ENCODE results near the gene THBS2. TPM values are rescaled to one million over a fixed set of nuclear protein-coding genes. Genes with fewer than 3 reads are reported as not detected.
"Not testable (repeated sequence)": the region's sequence is repeated elsewhere in the genome, so short reads cannot be mapped to it uniquely, and the experiment has no call there.

The THBS2 gene
- polyA plus RNA-seq (2012; ENCODE audit: low read depth, missing spikeins): 0.12 TPM

DNA sequence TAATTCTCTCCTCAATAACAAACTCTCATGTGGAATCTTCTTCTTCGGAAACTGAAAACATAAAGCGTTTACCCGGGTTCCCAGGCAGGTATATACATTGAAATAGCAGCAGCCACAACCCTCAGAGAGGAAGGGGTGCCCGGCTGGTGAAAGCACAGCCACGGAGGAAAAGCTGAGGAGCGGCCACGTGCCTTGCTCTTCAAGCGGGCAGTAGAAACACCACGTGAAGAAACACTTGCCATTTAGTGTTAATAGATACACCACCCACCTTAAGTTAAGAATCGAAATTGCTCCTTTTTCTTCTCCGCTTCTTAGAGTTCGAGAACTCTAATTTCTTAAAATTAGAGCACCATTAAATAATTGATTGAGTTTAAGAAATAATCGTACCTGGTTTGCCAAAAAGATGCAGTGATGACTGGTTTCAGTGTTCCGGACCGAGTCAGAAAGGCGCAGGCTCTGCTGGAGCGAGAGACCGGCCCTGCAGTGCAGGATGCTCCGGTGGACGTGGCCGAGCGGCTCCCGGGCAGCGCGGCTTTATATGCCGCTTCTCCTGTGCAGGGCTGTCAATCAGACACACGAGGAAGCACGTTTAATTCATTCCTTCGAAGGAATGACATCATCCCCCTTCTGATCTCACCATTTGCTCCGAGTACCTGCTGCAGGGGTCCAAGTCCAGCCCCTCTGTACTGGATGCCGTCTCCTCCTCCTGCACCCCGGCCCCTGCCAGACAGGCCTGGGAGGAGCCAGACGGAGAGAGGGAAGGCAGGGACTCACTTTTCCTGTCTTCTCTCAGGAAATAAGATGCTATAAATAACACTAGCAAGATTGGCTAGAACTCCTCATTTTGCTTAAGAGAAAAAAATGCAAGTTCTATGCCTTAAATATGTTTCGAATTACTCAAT, at the start of gene THBS2:
TSS of gene THBS2 (minus strand) at position 510 of the 902 bp plus-strand sequence. CDS start 3,062 bp downstream, outside the sequence.
- FAIRE-seq: no peak

GRCh38 chr6:169302716-169303115, 49.1 kb upstream of the THBS2 start:
- FAIRE-seq (no peak), DNase-seq (ENCODE audit: insufficient read length, low spot score) (no peak)
- TF ChIP-seq SPI1 (IDR thresholded peaks at IDR 0.05; ENCODE audit: low read depth, low read length): no peak
- no peak for TF ChIP-seq TAF1 (IDR thresholded peaks at IDR 0.05; ENCODE audit: low read depth, low read length)
- no peak for TF ChIP-seq POLR2AphosphoS5 (IDR thresholded peaks at IDR 0.05; ENCODE audit: low read depth, low read length)
- TF ChIP-seq POU2F2 (IDR thresholded peaks at IDR 0.05; ENCODE audit: low read depth, low read length): no peak
- no peak for TF ChIP-seq PAX5 (IDR thresholded peaks at IDR 0.05; ENCODE audit: insufficient read depth, low read length, severe bottlenecking)
- no peak for TF ChIP-seq POLR2A (IDR thresholded peaks at IDR 0.05; ENCODE audit: low read depth, low read length)

More for the DNA sequence above, at the start of gene THBS2:
- DNase-seq (ENCODE audit: insufficient read length, low spot score): no peak
- TF ChIP-seq POLR2A (IDR thresholded peaks at IDR 0.05; ENCODE audit: low read depth, low read length) (no peak), TAF1 (IDR thresholded peaks at IDR 0.05; ENCODE audit: low read depth, low read length) (no peak), POLR2AphosphoS5 (IDR thresholded peaks at IDR 0.05; ENCODE audit: low read depth, low read length) (no peak), POU2F2 (IDR thresholded peaks at IDR 0.05; ENCODE audit: low read depth, low read length) (no peak), PAX5 (IDR thresholded peaks at IDR 0.05; ENCODE audit: insufficient read depth, low read length, severe bottlenecking) (no peak), SPI1 (IDR thresholded peaks at IDR 0.05; ENCODE audit: low read depth, low read length) (no peak)

DNA sequence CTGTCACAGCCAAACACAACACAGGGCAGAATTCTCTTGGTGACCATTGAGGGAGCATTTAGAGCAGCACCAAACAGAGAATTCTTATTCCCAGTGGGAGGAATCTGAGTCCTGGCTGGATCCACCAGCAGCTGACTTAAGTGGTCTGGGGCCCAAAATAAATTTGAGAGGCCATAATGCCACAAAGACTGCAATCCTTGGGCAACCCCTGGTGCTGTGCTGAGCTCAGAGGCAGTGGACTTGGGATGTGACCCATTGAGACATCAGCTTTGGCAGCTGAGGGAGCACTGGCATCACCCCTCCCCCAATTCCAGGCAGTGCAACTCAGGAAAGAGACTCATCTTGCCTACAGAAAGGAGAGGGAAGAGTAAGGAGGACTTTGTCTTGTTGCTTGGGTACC, 48.6 kb upstream of the THBS2 start:
- TF ChIP-seq SPI1 (IDR thresholded peaks at IDR 0.05; ENCODE audit: low read depth, low read length) (no peak), POLR2A (IDR thresholded peaks at IDR 0.05; ENCODE audit: low read depth, low read length) (no peak)
- FAIRE-seq (no peak), DNase-seq (ENCODE audit: insufficient read length, low spot score) (no peak)

DNA sequence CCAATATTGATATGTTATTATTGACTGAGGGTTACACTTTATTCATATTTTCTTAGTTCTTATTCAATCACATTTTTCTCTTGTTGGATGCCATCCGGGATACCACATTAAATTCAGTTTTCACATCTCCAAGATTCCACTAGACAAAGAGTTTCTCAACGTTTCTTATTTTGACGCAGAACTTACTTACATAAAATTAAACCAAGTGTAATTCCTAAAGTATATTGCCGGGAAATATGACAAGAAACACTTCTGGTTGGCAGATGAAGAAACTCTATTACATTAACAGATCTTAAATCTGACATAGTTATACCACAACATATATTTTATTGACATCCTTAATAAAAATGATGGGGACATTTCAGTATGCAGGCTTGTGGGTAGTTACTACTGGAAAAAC, 47.3 kb upstream of the THBS2 start:
- no peak for TF ChIP-seq POLR2A (IDR thresholded peaks at IDR 0.05; ENCODE audit: low read depth, low read length)
- no peak for TF ChIP-seq SPI1 (IDR thresholded peaks at IDR 0.05; ENCODE audit: low read depth, low read length)
- no peak for TF ChIP-seq PAX5 (IDR thresholded peaks at IDR 0.05; ENCODE audit: insufficient read depth, low read length, severe bottlenecking)
- TF ChIP-seq TAF1 (IDR thresholded peaks at IDR 0.05; ENCODE audit: low read depth, low read length): no peak
- TF ChIP-seq POU2F2 (IDR thresholded peaks at IDR 0.05; ENCODE audit: low read depth, low read length): no peak
- TF ChIP-seq POLR2AphosphoS5 (IDR thresholded peaks at IDR 0.05; ENCODE audit: low read depth, low read length): no peak
- no peak for DNase-seq (ENCODE audit: insufficient read length, low spot score)
- FAIRE-seq: no peak

DNA sequence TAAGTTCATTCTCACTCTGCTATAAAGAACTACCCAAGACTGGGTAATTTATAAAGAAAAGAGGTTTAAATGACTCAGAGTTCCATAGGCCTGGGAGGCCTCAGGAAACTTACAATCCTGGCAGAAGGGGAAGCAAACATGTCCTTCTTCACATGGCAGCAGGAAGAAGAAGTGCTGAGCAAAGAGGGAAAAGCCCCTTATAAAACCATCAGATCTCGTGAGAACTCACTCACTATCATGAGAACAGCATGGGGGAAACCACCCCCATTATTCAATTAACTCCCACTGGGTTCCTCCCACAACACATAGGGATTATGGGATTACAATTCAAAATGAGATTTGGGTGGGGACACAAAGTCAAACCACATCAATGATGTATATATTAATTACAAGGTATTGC, 45.0 kb upstream of the THBS2 start:
- DNase-seq (ENCODE audit: insufficient read length, low spot score); FAIRE-seq: not testable (repeated sequence)

DNA sequence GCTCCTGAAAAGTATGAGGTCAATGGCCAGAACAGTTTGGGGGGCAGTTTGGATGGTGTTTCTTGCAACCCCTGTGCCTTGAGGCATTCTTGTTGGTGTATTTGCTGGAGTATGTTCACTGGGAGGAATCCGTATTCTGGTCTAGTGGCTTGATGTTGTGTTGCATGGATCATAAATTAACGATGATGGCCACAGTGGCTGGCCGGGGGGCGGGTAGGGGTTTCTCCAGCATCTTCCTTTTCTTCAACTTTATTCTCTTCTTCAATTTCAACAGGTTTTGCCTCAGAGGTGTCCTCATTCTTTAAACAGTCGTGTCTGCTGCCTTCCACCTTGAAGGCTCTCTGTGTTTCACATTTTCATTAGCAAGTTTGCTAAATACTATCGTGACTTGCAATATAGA, 43.0 kb upstream of the THBS2 start:
- FAIRE-seq (no peak), DNase-seq (ENCODE audit: insufficient read length, low spot score) (no peak)
- TF ChIP-seq PAX5 (IDR thresholded peaks at IDR 0.05; ENCODE audit: insufficient read depth, low read length, severe bottlenecking) (no peak), POLR2AphosphoS5 (IDR thresholded peaks at IDR 0.05; ENCODE audit: low read depth, low read length) (no peak), POU2F2 (IDR thresholded peaks at IDR 0.05; ENCODE audit: low read depth, low read length) (no peak), TAF1 (IDR thresholded peaks at IDR 0.05; ENCODE audit: low read depth, low read length) (no peak), POLR2A (IDR thresholded peaks at IDR 0.05; ENCODE audit: low read depth, low read length) (no peak), SPI1 (IDR thresholded peaks at IDR 0.05; ENCODE audit: low read depth, low read length) (no peak)

GRCh38 chr6:169296170-169296569, 42.5 kb upstream of the THBS2 start:
- DNase-seq (ENCODE audit: insufficient read length, low spot score): no peak
- TF ChIP-seq TAF1 (IDR thresholded peaks at IDR 0.05; ENCODE audit: low read depth, low read length) (no peak), POLR2AphosphoS5 (IDR thresholded peaks at IDR 0.05; ENCODE audit: low read depth, low read length) (no peak), POLR2A (IDR thresholded peaks at IDR 0.05; ENCODE audit: low read depth, low read length) (no peak)
- no peak for FAIRE-seq

DNA sequence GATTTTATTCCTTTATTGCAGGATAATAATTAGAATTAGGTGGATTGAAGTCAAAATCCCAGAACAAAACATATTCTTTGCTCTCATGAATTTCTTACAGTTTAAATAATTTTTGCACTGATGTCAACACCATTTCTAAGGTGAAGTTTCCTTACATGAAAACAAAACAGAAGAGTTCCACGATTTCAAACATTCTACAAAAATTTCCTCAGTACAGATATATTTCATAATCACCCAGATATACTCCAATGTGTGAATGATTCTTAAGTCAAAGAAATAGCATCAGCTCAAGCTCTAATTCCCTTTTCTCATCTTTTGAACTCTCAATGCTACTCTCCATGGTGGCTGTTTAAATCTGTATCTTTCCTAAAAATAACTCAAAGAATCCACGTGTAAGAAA, 39.5 kb upstream of the THBS2 start:
- TF ChIP-seq TAF1 (IDR thresholded peaks at IDR 0.05; ENCODE audit: low read depth, low read length): no peak
- TF ChIP-seq POU2F2 (IDR thresholded peaks at IDR 0.05; ENCODE audit: low read depth, low read length): no peak
- TF ChIP-seq POLR2A (IDR thresholded peaks at IDR 0.05; ENCODE audit: low read depth, low read length): no peak
- no peak for TF ChIP-seq SPI1 (IDR thresholded peaks at IDR 0.05; ENCODE audit: low read depth, low read length)
- no peak for TF ChIP-seq POLR2AphosphoS5 (IDR thresholded peaks at IDR 0.05; ENCODE audit: low read depth, low read length)
- no peak for TF ChIP-seq PAX5 (IDR thresholded peaks at IDR 0.05; ENCODE audit: insufficient read depth, low read length, severe bottlenecking)
- FAIRE-seq (no peak), DNase-seq (ENCODE audit: insufficient read length, low spot score) (no peak)

DNA sequence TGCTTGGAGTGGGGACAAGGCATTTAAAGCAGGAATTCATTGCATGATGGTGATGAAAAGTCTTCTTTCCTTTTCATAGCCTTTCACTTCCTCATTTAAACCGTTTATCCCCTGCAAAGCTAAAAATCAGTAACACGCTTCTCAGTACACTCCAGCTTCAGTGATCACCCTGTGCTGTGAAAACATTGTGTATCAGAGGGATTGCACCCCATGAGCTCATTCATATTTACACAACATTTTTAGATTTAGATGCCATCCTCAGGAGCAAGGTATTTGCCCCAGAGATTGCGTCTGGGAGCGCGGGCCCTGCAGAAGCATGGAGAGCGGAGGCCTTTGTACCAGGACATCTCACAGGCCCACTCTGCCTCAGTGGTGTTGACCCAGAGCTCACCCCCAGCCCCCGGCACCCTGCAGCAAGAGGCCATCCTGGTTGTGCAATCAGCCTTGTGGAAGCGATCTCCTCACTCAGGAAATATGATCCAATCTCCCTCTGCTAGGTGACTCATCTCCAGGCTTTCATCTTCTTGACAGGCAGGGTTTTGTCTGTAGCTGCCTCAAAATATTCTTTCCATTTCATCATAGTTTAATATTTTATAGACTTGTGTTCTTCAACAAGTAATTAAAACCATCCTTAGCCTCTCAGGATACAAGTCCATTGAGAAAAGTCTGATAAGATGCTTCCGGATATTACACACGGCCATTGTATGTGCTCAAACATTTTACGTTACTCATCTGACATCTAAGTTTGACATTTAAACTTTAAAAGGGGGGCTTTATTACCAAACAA, 38.9 kb upstream of the THBS2 start:
- FAIRE-seq: no peak
- DNase-seq (ENCODE audit: insufficient read length, low spot score): no peak
- TF ChIP-seq POLR2AphosphoS5 (IDR thresholded peaks at IDR 0.05; ENCODE audit: low read depth, low read length): no peak
- TF ChIP-seq POLR2A (IDR thresholded peaks at IDR 0.05; ENCODE audit: low read depth, low read length): no peak
- TF ChIP-seq SPI1 (IDR thresholded peaks at IDR 0.05; ENCODE audit: low read depth, low read length): peak; percentile 84
